ENCODE data around the gene KIF16B.

GRCh38 chr20:16262594-16262993, 310.7 kb downstream of the KIF16B start:
- TF ChIP-seq, protein P1, sequence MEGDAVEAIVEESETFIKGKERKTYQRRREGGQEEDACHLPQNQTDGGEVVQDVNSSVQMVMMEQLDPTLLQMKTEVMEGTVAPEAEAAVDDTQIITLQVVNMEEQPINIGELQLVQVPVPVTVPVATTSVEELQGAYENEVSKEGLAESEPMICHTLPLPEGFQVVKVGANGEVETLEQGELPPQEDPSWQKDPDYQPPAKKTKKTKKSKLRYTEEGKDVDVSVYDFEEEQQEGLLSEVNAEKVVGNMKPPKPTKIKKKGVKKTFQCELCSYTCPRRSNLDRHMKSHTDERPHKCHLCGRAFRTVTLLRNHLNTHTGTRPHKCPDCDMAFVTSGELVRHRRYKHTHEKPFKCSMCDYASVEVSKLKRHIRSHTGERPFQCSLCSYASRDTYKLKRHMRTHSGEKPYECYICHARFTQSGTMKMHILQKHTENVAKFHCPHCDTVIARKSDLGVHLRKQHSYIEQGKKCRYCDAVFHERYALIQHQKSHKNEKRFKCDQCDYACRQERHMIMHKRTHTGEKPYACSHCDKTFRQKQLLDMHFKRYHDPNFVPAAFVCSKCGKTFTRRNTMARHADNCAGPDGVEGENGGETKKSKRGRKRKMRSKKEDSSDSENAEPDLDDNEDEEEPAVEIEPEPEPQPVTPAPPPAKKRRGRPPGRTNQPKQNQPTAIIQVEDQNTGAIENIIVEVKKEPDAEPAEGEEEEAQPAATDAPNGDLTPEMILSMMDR (IDR thresholded peaks at IDR 0.05; ENCODE audit: borderline replicate concordance, extremely low read depth, low read length, poor library complexity, severe bottlenecking) = no peak
- TF ChIP-seq EZH2 (IDR thresholded peaks at IDR 0.05; ENCODE audit: borderline replicate concordance, low read depth, low read length, severe bottlenecking) = no peak

Measured in DND-41 (cell line).